Subcutaneous abdominal adipose tissue (tissue), 5 donors: ENCODE measurements around the gene CMPK1.

Experiments
- H3K27ac ChIP-seq: one replicate; pipeline ENCODE4 v1.7.0; 2013; ENCODE audit warnings: low read depth, mild to moderate bottlenecking, inconsistent platforms, low read length, moderate library complexity
- H3K27me3 ChIP-seq, 5 donors: one replicate each; pipeline ENCODE4 v1.7.0; 2013; ENCODE audit warnings: low read length in 5 of 5, inconsistent platforms in 1 of 5; ENCODE audit not compliant: control insufficient read depth in 5 of 5, insufficient read depth in 4 of 5
- H3K36me3 ChIP-seq, 5 donors: one replicate each; pipeline ENCODE4 v1.7.0; 2013; ENCODE audit warnings: low read length in 5 of 5; ENCODE audit not compliant: control insufficient read depth in 5 of 5, insufficient read depth in 5 of 5
- H3K4me1 ChIP-seq, 5 donors: one replicate each; pipeline ENCODE4 v1.7.0; 2013; ENCODE audit warnings: low read length in 5 of 5, mild to moderate bottlenecking in 3 of 5, moderate library complexity in 1 of 5; ENCODE audit not compliant: control insufficient read depth in 5 of 5, insufficient read depth in 5 of 5
- H3K4me3 ChIP-seq, 5 donors: one replicate each; pipeline ENCODE4 v1.7.0; 2013; ENCODE audit warnings: low read length in 5 of 5, low read depth in 1 of 5
- H3K9ac ChIP-seq, 5 donors: one replicate each; pipeline ENCODE4 v1.7.0; 2013; ENCODE audit warnings: low read length in 5 of 5, mild to moderate bottlenecking in 4 of 5, moderate library complexity in 3 of 5
- H3K9me3 ChIP-seq, 5 donors: one replicate each; pipeline ENCODE4 v1.7.0; 2013; ENCODE audit warnings: low read length in 5 of 5; ENCODE audit not compliant: control insufficient read depth in 5 of 5
- donor health status: healthy.
- donor health status: healthy.
- donor health status: healthy.
- donor health status: healthy.
- donor health status: healthy.

CMPK1 gene

DNA sequence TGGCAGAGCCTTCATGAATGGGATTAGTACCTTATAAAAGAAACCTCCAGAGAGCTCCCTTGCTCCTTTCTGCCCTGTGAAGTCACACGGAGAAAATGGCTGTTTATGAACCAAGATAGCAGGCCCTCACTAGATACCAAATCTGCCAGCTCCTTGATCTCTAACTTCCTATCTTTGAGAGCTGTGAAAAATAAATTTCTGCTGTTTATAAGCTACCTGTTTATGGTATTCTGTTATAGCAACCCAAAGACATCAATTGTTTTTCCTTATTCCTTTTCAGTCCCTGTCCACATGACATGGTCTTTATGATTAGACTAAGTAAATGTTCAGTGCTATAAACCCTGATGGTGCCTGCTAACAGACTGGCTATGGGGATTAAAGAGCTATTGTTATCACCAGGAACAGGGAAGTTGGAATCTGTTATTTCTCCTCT, 10.0 kb upstream of the CMPK1 start:
- Histone ChIP-seq H3K27me3 (no peaks in the 10 kb centered on the region), H3K4me3 (no peak overlapping the region), H3K27ac (no peak overlapping the region), H3K36me3 (no peaks in the 10 kb centered on the region), H3K9ac (no peak overlapping the region), H3K9me3 (no peaks in the 10 kb centered on the region), H3K4me1 (no peaks in the 10 kb centered on the region)

GRCh38 chr1:47324682-47325081, 8.9 kb upstream of the CMPK1 start:
- Histone ChIP-seq H3K9ac (no peak overlapping the region), H3K27ac (no peak overlapping the region)

DNA sequence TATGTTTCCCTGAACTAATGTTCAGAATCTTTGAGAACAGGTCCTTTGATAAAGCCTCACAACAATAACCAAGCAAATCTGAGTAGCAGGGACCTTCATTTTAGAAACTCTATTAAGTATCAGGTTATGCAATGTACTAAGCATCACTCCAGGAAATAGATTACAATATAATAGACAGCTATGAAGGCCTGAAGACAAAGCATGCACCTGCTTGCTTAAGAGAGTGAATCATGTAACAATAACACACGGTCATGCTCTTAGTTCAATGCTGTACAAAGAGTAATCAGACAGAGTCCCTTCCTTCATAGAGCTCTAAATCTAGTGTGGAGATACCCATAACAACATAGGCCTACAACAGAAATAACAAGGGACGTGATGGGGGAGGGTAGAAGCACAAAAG, 8.1 kb upstream of the CMPK1 start:
- Histone ChIP-seq H3K27me3 (no peaks in the 10 kb centered on the region), H3K27ac (no peak overlapping the region), H3K36me3 (no peaks in the 10 kb centered on the region), H3K4me1 (no peaks in the 10 kb centered on the region), H3K4me3 (no peak overlapping the region), H3K9me3 (no peaks in the 10 kb centered on the region), H3K9ac (no peak overlapping the region)

More at GRCh38 chr1:47324682-47325081, 8.9 kb upstream of the CMPK1 start:
- Histone ChIP-seq H3K4me1 (no peaks in the 10 kb centered on the region), H3K4me3 (no peak overlapping the region), H3K36me3 (no peaks in the 10 kb centered on the region), H3K9me3 (no peaks in the 10 kb centered on the region), H3K27me3 (no peaks in the 10 kb centered on the region)

DNA sequence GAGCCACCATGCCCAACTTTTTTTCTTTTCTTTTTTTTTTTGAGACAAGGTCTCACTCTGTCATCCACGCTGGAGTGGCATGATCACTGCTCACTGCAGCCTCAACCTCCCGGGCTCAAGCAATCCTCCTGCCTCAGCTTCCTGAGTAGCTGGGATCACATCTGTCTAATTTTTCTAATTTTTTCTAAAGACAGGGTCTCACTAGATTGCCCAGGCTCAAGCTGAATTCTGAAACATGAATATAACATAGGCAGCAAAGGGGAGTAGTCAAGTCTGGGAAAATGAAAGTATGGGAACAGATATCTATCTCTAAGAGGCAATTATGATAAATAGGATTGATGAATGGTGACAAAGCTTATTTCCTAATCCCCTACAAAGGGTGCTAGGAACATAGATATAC, 7.3 kb upstream of the CMPK1 start:
- Histone ChIP-seq H3K27me3 (no peaks in the 10 kb centered on the region), H3K36me3 (no peaks in the 10 kb centered on the region), H3K4me1 (no peaks in the 10 kb centered on the region), H3K9me3 (no peaks in the 10 kb centered on the region), H3K9ac (no peak overlapping the region), H3K4me3 (no peak overlapping the region), H3K27ac (no peak overlapping the region)

- no peak overlapping the region for H3K9ac ChIP-seq
- no peak overlapping the region for H3K27ac ChIP-seq
- H3K4me3 ChIP-seq, result no peak overlapping the region
- peaks cover 3 to 13% (median 10%) of the 10 kb centered on the region in 5 donors for H3K4me1 ChIP-seq
- H3K27me3 ChIP-seq, result no peaks in the 10 kb centered on the region
- no peaks in the 10 kb centered on the region for H3K9me3 ChIP-seq
- H3K36me3 ChIP-seq, result no peaks in the 10 kb centered on the region
Measured at GRCh38 chr1:47328992-47329391, 4.6 kb upstream of the CMPK1 start.

DNA sequence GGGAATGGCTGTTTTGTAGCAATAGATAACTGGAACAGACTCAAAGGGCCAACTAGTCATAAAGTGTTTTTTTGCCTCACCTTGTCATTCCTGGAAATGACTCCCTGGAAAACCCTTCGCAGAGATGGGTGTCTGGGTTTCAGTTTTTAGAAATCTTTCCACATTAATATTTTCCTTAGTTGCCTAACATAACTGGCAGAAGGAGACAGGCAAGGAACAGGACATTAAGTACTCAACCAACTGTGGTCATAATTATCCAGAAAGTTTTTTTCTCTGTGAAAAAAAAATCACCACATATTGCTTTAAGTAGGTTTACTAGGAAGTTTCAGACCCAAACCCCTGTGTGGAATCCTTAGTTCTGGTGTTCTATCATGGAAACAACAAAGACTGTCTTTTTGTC, 3.4 kb upstream of the CMPK1 start:
- H3K27ac ChIP-seq, result no peak overlapping the region

DNA sequence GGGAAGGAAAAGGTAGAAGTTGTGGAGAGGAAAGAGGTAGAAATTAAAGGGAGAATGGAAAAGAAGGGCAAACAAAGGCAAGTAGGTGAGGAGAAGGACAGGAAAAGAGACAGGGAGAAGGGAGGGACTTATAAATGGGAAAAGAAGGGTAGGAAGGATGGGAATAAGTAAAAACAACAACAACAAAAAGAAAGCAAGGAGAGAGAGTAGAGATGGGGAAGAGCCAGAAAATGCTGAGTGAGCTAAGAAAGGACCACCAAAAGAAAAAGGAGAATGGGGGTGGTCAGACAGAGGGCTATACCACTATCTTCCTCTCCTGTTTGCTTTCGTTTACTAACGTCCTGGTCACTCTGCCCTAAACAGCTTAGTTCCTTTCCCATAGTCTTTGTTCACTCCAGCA, 1.7 kb upstream of the CMPK1 start:
- H3K27ac ChIP-seq, result no peak overlapping the region
- H3K9ac ChIP-seq, result no peak overlapping the region
- no peak overlapping the region for H3K4me3 ChIP-seq
- peaks cover 3 to 31% (median 23%) of the 10 kb centered on the region in 5 donors for H3K4me1 ChIP-seq
- H3K27me3 ChIP-seq, result no peaks in the 10 kb centered on the region
- no peaks in the 10 kb centered on the region for H3K9me3 ChIP-seq
- no peaks in the 10 kb centered on the region for H3K36me3 ChIP-seq

More for the DNA sequence above, 3.4 kb upstream of the CMPK1 start:
- Histone ChIP-seq H3K36me3 (no peaks in the 10 kb centered on the region), H3K27me3 (no peaks in the 10 kb centered on the region), H3K9me3 (no peaks in the 10 kb centered on the region), H3K4me1 (peaks cover 3 to 23% (median 16%) of the 10 kb centered on the region in 5 donors), H3K9ac (no peak overlapping the region), H3K4me3 (no peak overlapping the region)

DNA sequence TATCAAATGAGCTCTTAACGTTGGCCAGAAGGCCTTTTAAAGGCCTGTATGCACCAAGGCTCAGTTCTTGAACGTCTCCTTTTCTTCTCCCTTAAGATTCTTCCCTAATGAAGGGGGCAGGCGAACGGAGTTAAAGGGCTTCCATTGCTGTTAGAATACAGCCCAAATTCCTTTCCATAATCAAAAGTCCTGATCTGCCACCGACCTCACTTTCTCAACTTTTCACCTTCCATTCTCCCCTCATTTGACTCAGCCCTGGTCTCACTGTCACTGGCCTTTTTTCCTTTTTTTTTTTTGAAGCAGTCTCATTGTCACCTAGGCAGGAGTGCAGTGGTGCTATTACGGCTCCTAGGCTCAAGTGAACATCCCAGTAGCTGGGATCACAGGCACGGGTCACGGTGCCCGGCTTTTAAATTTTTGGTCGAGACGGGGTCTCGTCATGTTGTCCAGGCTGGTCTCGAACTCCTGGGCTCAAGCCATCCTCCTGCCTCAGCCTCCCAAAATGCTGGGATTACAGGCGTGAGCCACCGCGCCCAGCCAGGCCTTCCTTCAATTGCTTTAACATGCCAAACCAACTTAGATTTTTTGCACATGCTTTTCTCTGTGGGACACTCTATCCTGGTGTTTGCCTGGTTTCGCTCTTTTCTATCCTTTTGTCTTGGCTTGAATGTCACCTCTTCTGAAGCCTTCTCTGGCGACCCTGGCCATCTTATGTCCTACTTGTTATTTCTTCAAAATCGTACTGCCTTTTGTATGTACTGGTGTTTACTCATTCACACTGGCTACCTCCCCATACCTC, 612 bp upstream of the CMPK1 start:
- H3K4me3 ChIP-seq, result peak overlapping the region; percentile 72 to 94 (median 92)
- no peaks in the 10 kb centered on the region for H3K9me3 ChIP-seq
- H3K27me3 ChIP-seq, result no peaks in the 10 kb centered on the region
- peak overlapping the region; percentile 99 for H3K27ac ChIP-seq
- peaks cover 3 to 31% (median 24%) of the 10 kb centered on the region in 5 donors for H3K4me1 ChIP-seq
- no peaks in the 10 kb centered on the region for H3K36me3 ChIP-seq
- peak overlapping the region; percentile 65 to 84 (median 80) for H3K9ac ChIP-seq

- peaks cover 3 to 32% (median 27%) of the 10 kb centered on the region in 5 donors for H3K4me1 ChIP-seq
Measured at GRCh38 chr1:47333922-47334764, 553 bp downstream of the CMPK1 start.

More at GRCh38 chr1:47333922-47334764, 553 bp downstream of the CMPK1 start:
- H3K9me3 ChIP-seq, result no peaks in the 10 kb centered on the region
- peak overlapping the region; percentile 89 to 99 (median 97) for H3K9ac ChIP-seq
- peak overlapping the region; percentile 75 to 95 (median 92) for H3K4me3 ChIP-seq
- H3K27me3 ChIP-seq, result no peaks in the 10 kb centered on the region
- H3K36me3 ChIP-seq, result no peaks in the 10 kb centered on the region
- H3K27ac ChIP-seq, result peak overlapping the region; percentile 99
